Measurements from ENCODE around the gene DAB2IP. TPM values are rescaled to one million over a fixed set of nuclear protein-coding genes. Genes with fewer than 3 reads are reported as not detected.

DAB2IP gene
- total and polyA plus RNA-seq, 4 donors, result 2.3 to 13.1 (median 5.4) TPM

- H3K4me1 ChIP-seq (ENCODE audit: control insufficient read depth in 4 of 4, insufficient read depth in 4 of 4, low read length in 3 of 4), result peaks cover 15 to 45% (median 30%) of the 10 kb centered on the region in 4 donors
- DNase-seq (ENCODE audit: low spot score), result no peak
- H3K27ac ChIP-seq (ENCODE audit: low read depth in 1 of 2, low read length in 2 of 2), result peak overlapping the region; percentile 56 to 66
- no peak overlapping the region for H3K4me3 ChIP-seq (ENCODE audit: low read depth in 1 of 3, low read length in 3 of 3)
- WGBS, result 33% methylated on average over 3 of the region's 3 CpGs
- no peaks in the 10 kb centered on the region for H3K36me3 ChIP-seq (ENCODE audit: control insufficient read depth in 4 of 4, insufficient read depth in 3 of 4, low read depth in 1 of 4, low read length in 3 of 4)
- TF ChIP-seq GABPA (IDR thresholded peaks at IDR 0.05 in 1 of 2, conservative IDR thresholded peaks at IDR 0.05 in 1 of 2) (peak in 1 of 2 donors; percentile 47), HNF4A (conservative IDR thresholded peaks at IDR 0.05) (peak; percentile 35 to 66), HNF4G (IDR thresholded peaks at IDR 0.05) (no peak), MAX (IDR thresholded peaks at IDR 0.05) (peak; percentile 42), ZBTB33 (IDR thresholded peaks at IDR 0.05) (no peak), FOXA1 (IDR thresholded peaks at IDR 0.05) (peak; percentile 39), YY1 (IDR thresholded peaks at IDR 0.05) (peak; percentile 75), FOXA2 (IDR thresholded peaks at IDR 0.05) (peak; percentile 56), NR2F2 (IDR thresholded peaks at IDR 0.05) (peak; percentile 21), REST (IDR thresholded peaks at IDR 0.05) (peak; percentile 24), RXRA (IDR thresholded peaks at IDR 0.05) (peak; percentile 34 to 68), ATF3 (IDR thresholded peaks at IDR 0.05) (no peak), TAF1 (conservative IDR thresholded peaks at IDR 0.05) (no peak), JUND (IDR thresholded peaks at IDR 0.05) (peak in 1 of 2 donors; percentile 49), SP1 (IDR thresholded peaks at IDR 0.05) (peak; percentile 59), CTCF (IDR thresholded peaks at IDR 0.05; ENCODE audit: low read depth, low read length, missing input control) (no peak), EGR1 (IDR thresholded peaks at IDR 0.05; ENCODE audit: low read depth in 2 of 2) (no peak), RAD21 (IDR thresholded peaks at IDR 0.05) (peak in 1 of 2 donors; percentile 31)
- H3K27me3 ChIP-seq (ENCODE audit: control insufficient read depth in 4 of 4, insufficient read depth in 4 of 4, low read length in 3 of 4), result no peaks in the 10 kb centered on the region
- H3K9ac ChIP-seq (ENCODE audit: low read depth in 1 of 2, low read length in 2 of 2), result no peak overlapping the region
- H3K9me3 ChIP-seq (ENCODE audit: control insufficient read depth in 4 of 4, low read length in 3 of 4), result no peaks in the 10 kb centered on the region
Measured at GRCh38 chr9:121625590-121625989, 25.8 kb upstream of the DAB2IP start.

All from liver (tissue), 9 donors.